COLO668 (cell line): ENCODE measurements around the gene TMEM125.
A peak's percentile ranks its signal among the peaks of the same experiment; 100 is the strongest.

Experiments
- DNase-seq: peaks from one replicate; lab custom pipeline; 2025; ENCODE audit not compliant: unreplicated experiment; lab: John Stamatoyannopoulos, UW

The TMEM125 gene

GRCh38 chr1:43273708-43274107, 3.9 kb downstream of the TMEM125 start:
- DNase-seq: no peak

- DNase-seq: peak; percentile 63
These were observed 4.5 kb downstream of the TMEM125 start for GRCh38 chr1:43274125-43274803.

- no peak for DNase-seq
These were observed 5.0 kb downstream of the TMEM125 start for GRCh38 chr1:43274804-43275180.

- peak; percentile 46 for DNase-seq
These were observed 6.2 kb downstream of the TMEM125 start for GRCh38 chr1:43275826-43276620.

GRCh38 chr1:43276673-43277072, 6.9 kb downstream of the TMEM125 start:
- DNase-seq: no peak

- no peak for DNase-seq
These were observed 7.5 kb downstream of the TMEM125 start for GRCh38 chr1:43277116-43277876.

- no peak for DNase-seq
These were observed 9.4 kb downstream of the TMEM125 start for GRCh38 chr1:43279161-43279560.

GRCh38 chr1:43279666-43280065, 9.9 kb downstream of the TMEM125 start:
- DNase-seq: no peak

GRCh38 chr1:43280692-43281091, 10.9 kb downstream of the TMEM125 start:
- no peak for DNase-seq

GRCh38 chr1:43282220-43283195, 12.7 kb downstream of the TMEM125 start:
- no peak for DNase-seq

GRCh38 chr1:43284065-43284464, 14.3 kb downstream of the TMEM125 start:
- peak; percentile 52 for DNase-seq

- peak; percentile 58 for DNase-seq
These were observed 14.8 kb downstream of the TMEM125 start for GRCh38 chr1:43284546-43285110.

GRCh38 chr1:43285269-43285990, 15.6 kb downstream of the TMEM125 start, which contains the start of gene C1orf210:
TSS of gene C1orf210 (minus strand) at chr1:43285581. CDS start at chr1:43283270, 2,311 bp downstream.
- peak; percentile 100 for DNase-seq

- DNase-seq: peak; percentile 73
These were observed 16.3 kb downstream of the TMEM125 start for GRCh38 chr1:43286115-43286514.

- no peak for DNase-seq
These were observed 16.8 kb downstream of the TMEM125 start for GRCh38 chr1:43286533-43286932.

GRCh38 chr1:43288058-43288784, 18.4 kb downstream of the TMEM125 start:
- no peak for DNase-seq

GRCh38 chr1:43288785-43289706, 19.3 kb downstream of the TMEM125 start:
- DNase-seq: no peak

- DNase-seq: peak; percentile 36
These were observed 22.4 kb downstream of the TMEM125 start for GRCh38 chr1:43292216-43292615.
